Measurements from ENCODE around the gene ZFP91.

ZFP91 gene

DNA sequence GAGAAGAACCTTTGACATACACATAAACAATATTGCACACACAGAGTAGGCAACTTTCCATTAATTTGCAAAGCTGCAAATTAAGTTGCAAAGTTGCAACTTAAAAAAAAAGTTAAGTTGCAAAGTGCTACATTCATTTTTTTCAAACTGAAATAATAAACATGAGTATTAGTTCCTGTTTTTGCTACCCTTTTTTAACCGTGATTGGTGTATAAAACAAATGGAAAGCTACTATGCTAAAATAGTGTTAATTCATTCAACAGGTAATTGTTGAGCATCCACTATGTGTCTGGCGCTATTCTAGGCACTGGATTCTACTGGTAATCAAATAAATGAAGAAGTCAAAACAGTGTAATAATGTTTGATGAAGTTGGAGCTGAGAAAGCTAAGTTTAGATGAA, 8.1 kb downstream of the ZFP91 start:
- Histone ChIP-seq H3K9ac (ENCODE audit: low read depth, low read length) (no peak overlapping the region), H3K4me1 (ENCODE audit: insufficient read depth, low read length) (no peaks in the 10 kb centered on the region), H3K27ac (ENCODE audit: low read depth, low read length) (no peak overlapping the region), H3K36me3 (ENCODE audit: insufficient read depth, low read length) (peaks cover 43% of the 10 kb centered on the region), H3K27me3 (ENCODE audit: insufficient read depth, low read length) (no peaks in the 10 kb centered on the region), H3K9me3 (ENCODE audit: insufficient read depth, low read depth, low read length) (no peaks in the 10 kb centered on the region), H3K4me3 (ENCODE audit: low read length) (no peak overlapping the region)
- WGBS: 95% methylated on average over 2 of the region's 2 CpGs

DNA sequence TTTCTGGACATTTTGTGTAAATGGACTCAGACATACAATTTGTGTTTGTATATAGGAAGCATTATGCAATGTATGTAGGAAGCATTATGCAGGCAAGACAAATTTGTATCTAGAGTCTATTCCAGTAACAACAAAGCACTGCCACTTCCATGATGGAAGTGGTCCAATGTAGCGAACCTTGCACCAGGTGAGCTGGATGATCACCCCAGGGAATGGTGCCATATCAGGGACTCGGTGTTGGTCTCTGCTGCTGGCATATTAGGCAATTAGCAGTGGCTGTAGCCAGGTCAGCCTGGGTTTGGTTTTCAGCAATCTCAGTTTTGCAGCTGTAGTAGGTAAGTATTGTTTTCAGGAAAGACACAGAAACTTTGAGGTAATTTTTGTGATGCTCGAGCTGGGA, 12.8 kb downstream of the ZFP91 start:
- Histone ChIP-seq H3K27ac (ENCODE audit: low read depth, low read length) (no peak overlapping the region), H3K9ac (ENCODE audit: low read depth, low read length) (no peak overlapping the region), H3K4me3 (ENCODE audit: low read length) (no peak overlapping the region), H3K9me3 (ENCODE audit: insufficient read depth, low read depth, low read length) (no peaks in the 10 kb centered on the region), H3K4me1 (ENCODE audit: insufficient read depth, low read length) (0 out of 2 replicates have a peak, but pooled peaks cover 2% of the 10 kb centered on the region), H3K27me3 (ENCODE audit: insufficient read depth, low read length) (no peaks in the 10 kb centered on the region), H3K36me3 (ENCODE audit: insufficient read depth, low read length) (peaks cover 29% of the 10 kb centered on the region)
- WGBS: 96% methylated on average over 3 of the region's 3 CpGs

DNA sequence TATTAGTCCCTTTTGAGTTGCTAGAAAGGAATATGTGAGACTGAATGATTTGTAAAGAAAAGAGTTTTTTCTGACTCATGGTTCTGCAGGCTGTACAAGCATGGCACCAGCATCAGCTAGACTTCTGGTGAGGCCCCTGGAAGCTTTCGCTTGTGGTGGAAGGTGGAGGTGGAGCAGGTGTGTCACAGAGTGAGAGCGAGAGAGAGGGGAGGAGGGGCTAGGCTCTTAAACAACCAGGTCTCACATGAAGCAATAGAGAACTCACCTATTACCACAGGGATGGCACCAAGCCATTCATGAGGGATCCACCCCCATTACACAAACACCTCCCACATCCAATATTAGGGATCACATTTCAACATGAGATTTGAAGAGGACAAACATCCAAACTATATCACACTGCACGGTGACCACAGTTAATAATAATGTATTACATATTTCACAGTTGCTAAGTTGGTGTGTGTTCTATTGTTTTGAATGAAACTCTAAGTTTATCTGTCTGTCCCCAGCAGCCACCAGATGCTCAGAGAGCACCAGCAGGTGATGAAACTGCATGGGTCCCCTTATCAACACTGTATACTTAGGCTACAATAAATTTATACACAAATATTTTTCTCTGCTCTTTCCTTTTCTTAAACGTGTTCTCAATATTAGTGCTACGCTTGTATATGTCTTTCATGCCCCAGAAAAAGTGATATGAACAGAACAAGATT, 14.1 kb downstream of the ZFP91 start:
- Histone ChIP-seq H3K4me1 (ENCODE audit: insufficient read depth, low read length) (0 out of 2 replicates have a peak, but pooled peaks cover 2% of the 10 kb centered on the region), H3K9me3 (ENCODE audit: insufficient read depth, low read depth, low read length) (no peaks in the 10 kb centered on the region), H3K9ac (ENCODE audit: low read depth, low read length) (no peak overlapping the region), H3K27me3 (ENCODE audit: insufficient read depth, low read length) (no peaks in the 10 kb centered on the region), H3K27ac (ENCODE audit: low read depth, low read length) (no peak overlapping the region), H3K36me3 (ENCODE audit: insufficient read depth, low read length) (peaks cover 16% of the 10 kb centered on the region), H3K4me3 (ENCODE audit: low read length) (no peak overlapping the region)
- 88% methylated on average over 3 of the region's 5 CpGs for WGBS

DNA sequence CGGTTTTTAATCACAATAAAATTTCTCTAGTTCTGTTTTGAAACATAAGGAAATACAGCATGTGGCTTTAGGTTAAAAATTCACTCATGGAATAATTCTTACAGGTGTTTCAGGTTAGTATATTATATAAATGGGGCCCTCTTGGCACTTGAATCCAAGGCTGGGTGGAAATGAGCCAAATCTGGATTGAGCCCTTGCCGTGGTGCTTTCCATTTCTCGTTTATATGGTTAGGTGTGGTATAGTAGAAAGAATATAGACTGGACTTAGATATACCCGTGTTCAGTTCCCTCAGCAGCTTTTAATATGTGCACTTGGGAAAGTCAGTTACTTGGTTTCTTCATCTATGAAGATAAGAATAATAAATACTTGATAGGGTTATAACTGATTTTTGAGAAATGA, 16.0 kb downstream of the ZFP91 start:
- Histone ChIP-seq H3K4me1 (ENCODE audit: insufficient read depth, low read length) (peaks cover 8% of the 10 kb centered on the region), H3K36me3 (ENCODE audit: insufficient read depth, low read length) (peaks cover 13% of the 10 kb centered on the region), H3K4me3 (ENCODE audit: low read length) (no peak overlapping the region), H3K9ac (ENCODE audit: low read depth, low read length) (no peak overlapping the region), H3K27ac (ENCODE audit: low read depth, low read length) (no peak overlapping the region), H3K9me3 (ENCODE audit: insufficient read depth, low read depth, low read length) (no peaks in the 10 kb centered on the region), H3K27me3 (ENCODE audit: insufficient read depth, low read length) (no peaks in the 10 kb centered on the region)
- 93% methylated on average over 3 of the region's 4 CpGs for WGBS

DNA sequence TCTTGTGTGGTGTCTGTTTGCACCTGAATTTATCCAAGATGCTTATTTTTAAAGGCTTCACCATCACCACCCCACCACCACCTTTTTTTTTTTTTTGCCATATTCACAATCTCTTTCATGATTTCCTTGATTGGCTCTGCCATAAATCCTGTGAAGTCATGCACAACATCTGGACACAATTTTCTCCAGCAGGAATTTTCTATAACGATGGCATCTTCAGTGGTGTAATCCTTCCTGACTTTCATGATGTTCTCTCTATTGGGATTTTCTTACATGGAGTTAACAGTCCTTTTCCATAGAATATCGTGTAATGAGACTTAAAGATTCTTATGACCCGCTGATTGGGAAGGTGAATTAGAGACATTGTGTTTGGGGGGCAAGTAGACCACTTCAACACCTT, 17.8 kb downstream of the ZFP91 start:
- H3K4me3 ChIP-seq (ENCODE audit: low read length): no peak overlapping the region
- H3K27ac ChIP-seq (ENCODE audit: low read depth, low read length): no peak overlapping the region
- WGBS: 94% methylated on average over 3 of the region's 3 CpGs
- H3K36me3 ChIP-seq (ENCODE audit: insufficient read depth, low read length): peaks cover 12% of the 10 kb centered on the region
- H3K9me3 ChIP-seq (ENCODE audit: insufficient read depth, low read depth, low read length): no peaks in the 10 kb centered on the region
- peaks cover 26% of the 10 kb centered on the region for H3K4me1 ChIP-seq (ENCODE audit: insufficient read depth, low read length)
- H3K9ac ChIP-seq (ENCODE audit: low read depth, low read length): no peak overlapping the region
- H3K27me3 ChIP-seq (ENCODE audit: insufficient read depth, low read length): no peaks in the 10 kb centered on the region

DNA sequence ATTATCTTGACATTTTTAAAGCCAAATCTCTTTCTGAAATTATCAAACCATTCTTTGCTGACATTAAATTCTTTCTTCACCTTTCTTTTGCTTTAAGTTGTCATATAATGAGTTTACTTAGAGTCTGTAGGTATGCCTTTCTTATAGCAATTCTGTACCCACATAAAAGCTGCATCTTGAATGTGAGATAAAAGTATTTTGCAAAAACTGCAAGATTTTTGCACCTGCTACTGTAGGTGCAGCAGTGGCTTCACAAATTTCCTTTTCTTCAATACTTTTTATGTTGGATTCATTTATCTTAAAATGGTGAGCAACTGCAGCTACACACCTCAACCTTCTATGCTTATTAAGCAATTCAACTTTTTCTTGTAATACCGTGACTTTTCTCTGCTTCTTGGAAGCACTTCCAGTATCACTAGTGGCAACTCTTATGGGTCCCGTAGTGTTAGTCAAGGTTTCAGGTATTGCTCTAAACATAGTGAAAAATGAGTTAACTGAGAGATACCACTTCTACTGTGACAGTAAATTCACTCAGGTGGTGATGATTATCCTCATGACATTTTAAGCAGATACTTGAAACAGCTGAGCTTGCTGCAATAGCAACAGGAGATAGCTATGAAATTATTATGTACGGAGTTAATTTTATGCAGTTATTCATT, 18.8 kb downstream of the ZFP91 start:
- Histone ChIP-seq H3K4me3 (ENCODE audit: low read length) (no peak overlapping the region), H3K9ac (ENCODE audit: low read depth, low read length) (no peak overlapping the region), H3K27ac (ENCODE audit: low read depth, low read length) (no peak overlapping the region), H3K27me3 (ENCODE audit: insufficient read depth, low read length) (no peaks in the 10 kb centered on the region), H3K36me3 (ENCODE audit: insufficient read depth, low read length) (peaks cover 6% of the 10 kb centered on the region), H3K9me3 (ENCODE audit: insufficient read depth, low read depth, low read length) (no peaks in the 10 kb centered on the region), H3K4me1 (ENCODE audit: insufficient read depth, low read length) (peaks cover 24% of the 10 kb centered on the region)
- 98% methylated on average over 3 of the region's 3 CpGs for WGBS

DNA sequence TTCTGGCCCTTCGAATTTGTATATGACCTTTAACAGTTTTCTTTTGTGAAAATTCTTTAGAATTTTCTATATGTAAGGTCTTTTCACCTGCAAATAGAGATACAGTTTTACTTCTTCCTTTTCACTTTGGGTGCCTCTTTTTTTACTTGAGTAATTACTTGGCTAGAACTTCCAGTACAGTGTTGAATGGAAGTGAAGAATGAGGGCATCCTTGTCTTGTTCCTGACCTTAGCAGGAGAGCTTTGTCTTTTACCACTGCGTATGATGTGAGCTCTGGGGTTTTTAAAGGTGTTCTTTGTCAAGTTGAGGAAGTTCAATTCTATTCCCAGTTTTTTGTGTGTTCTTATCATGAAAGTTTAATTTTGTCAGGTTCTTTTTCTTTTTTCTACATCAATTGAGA, 21.6 kb downstream of the ZFP91 start:
- WGBS: 80% methylated on average over 1 of the region's 2 CpGs
- Histone ChIP-seq H3K27me3 (ENCODE audit: insufficient read depth, low read length) (no peaks in the 10 kb centered on the region), H3K36me3 (ENCODE audit: insufficient read depth, low read length) (no peaks in the 10 kb centered on the region), H3K9me3 (ENCODE audit: insufficient read depth, low read depth, low read length) (no peaks in the 10 kb centered on the region), H3K9ac (ENCODE audit: low read depth, low read length) (no peak overlapping the region), H3K4me1 (ENCODE audit: insufficient read depth, low read length) (peaks cover 29% of the 10 kb centered on the region), H3K4me3 (ENCODE audit: low read length) (no peak overlapping the region), H3K27ac (ENCODE audit: low read depth, low read length) (no peak overlapping the region)

DNA sequence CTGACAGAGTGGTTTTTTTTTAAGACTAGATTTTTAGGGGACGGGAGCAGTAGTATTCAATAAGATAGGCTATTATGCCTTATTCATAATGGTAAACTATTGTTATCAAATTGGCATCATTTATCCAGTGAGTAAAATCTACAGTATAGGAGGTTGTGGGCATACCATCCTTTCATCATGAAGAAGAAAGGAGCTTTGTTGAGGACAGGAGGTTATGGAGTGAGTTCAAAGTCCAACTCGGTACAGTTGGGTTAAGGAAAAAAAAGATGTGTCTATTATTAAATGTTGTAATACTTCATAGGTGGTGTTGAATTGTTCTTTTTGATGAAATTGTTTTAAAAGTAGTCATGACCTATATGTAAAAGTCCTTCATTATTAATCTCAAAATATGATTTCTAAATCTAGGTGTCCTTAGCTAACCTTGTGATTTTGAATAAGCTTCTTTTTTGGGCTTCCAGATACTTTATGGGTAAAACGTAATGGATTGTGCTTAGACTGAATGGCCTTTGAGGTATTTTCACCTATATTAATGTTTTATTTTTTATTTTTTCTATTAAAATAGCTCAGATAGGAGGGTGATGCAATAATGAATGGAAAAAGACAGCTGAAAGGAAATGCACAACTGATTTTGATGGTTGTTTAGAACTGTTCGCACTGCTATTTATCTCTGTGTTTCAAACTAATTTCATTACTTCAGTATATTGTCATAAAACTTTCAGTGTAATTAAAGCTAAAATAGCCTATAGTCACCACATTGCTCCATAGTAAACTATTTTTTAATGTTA, 28.3 kb downstream of the ZFP91 start:
- Histone ChIP-seq H3K9me3 (ENCODE audit: insufficient read depth, low read depth, low read length) (no peaks in the 10 kb centered on the region), H3K4me3 (ENCODE audit: low read length) (no peak overlapping the region), H3K9ac (ENCODE audit: low read depth, low read length) (no peak overlapping the region), H3K4me1 (ENCODE audit: insufficient read depth, low read length) (peaks cover 5% of the 10 kb centered on the region; the same call in 1 of the 2 replicates), H3K27ac (ENCODE audit: low read depth, low read length) (no peak overlapping the region), H3K27me3 (ENCODE audit: insufficient read depth, low read length) (no peaks in the 10 kb centered on the region), H3K36me3 (ENCODE audit: insufficient read depth, low read length) (peaks cover 32% of the 10 kb centered on the region)
- WGBS: 90% methylated on average over 4 of the region's 4 CpGs

DNA sequence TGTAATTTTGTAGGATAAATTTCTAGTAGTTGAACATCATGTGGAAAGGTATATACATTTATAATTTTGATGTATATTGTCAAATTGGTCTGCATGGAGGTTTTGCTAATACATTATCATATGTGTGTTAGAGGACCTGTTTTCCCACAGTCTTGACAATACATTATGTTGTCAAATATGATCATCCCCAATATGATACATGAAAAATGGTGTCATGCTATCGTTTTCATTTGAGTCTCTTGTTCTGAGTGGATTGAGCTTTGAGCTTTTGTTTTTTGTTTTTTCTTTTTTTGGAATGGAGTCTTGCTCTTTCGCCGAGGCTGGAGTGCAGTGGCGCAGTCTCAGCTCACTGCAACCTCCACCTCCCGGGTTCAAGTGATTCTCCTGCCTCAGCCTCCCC, 29.5 kb downstream of the ZFP91 start:
- H3K27me3 ChIP-seq (ENCODE audit: insufficient read depth, low read length): no peaks in the 10 kb centered on the region
- no peak overlapping the region for H3K9ac ChIP-seq (ENCODE audit: low read depth, low read length)
- no peaks in the 10 kb centered on the region for H3K9me3 ChIP-seq (ENCODE audit: insufficient read depth, low read depth, low read length)
- 97% methylated on average over 5 of the region's 5 CpGs for WGBS
- no peak overlapping the region for H3K27ac ChIP-seq (ENCODE audit: low read depth, low read length)
- H3K4me3 ChIP-seq (ENCODE audit: low read length): no peak overlapping the region
- peaks cover 44% of the 10 kb centered on the region for H3K36me3 ChIP-seq (ENCODE audit: insufficient read depth, low read length)
- peaks cover 5% of the 10 kb centered on the region; the same call in 1 of the 2 replicates for H3K4me1 ChIP-seq (ENCODE audit: insufficient read depth, low read length)

DNA sequence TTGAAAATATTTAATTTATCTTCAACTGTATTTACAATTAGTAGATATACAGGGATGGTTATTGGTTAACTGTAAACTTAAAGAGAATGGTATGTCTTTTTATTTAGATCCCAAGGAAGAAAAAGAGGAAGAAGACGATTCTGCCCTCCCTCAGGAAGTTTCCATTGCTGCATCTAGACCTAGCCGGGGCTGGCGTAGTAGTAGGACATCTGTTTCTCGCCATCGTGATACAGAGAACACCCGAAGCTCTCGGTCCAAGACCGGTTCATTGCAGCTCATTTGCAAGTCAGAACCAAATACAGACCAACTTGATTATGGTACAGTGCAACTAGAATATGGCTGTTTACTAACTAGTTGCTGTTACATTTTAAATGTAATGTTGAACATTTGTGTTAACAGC, 30.9 kb downstream of the ZFP91 start:
- no peak overlapping the region for H3K9ac ChIP-seq (ENCODE audit: low read depth, low read length)
- 96% methylated on average over 8 of the region's 8 CpGs for WGBS
- no peak overlapping the region for H3K27ac ChIP-seq (ENCODE audit: low read depth, low read length)
- peaks cover 5% of the 10 kb centered on the region; the same call in 1 of the 2 replicates for H3K4me1 ChIP-seq (ENCODE audit: insufficient read depth, low read length)
- H3K9me3 ChIP-seq (ENCODE audit: insufficient read depth, low read depth, low read length): no peaks in the 10 kb centered on the region
- H3K4me3 ChIP-seq (ENCODE audit: low read length): no peak overlapping the region
- H3K27me3 ChIP-seq (ENCODE audit: insufficient read depth, low read length): no peaks in the 10 kb centered on the region
- peaks cover 58% of the 10 kb centered on the region for H3K36me3 ChIP-seq (ENCODE audit: insufficient read depth, low read length)

DNA sequence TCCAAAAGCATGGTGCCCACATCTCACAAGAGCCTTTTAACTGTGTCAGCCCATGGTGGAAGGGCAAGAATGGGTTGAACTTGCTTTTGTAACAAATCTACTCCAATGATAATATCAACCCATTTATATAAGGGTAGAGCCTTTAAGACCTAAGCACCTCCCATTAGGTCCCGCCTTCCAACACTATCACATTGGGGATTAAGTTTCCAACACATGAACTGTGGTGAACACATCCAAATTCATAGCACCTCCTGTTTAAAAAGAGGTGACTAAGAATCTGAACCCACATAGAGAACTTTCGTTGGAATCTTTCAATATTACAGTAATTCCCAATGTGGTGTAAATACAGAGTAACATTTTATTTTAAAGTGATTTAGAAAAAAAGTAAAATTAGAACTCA, 34.4 kb downstream of the ZFP91 start:
- WGBS: 93% methylated on average over 2 of the region's 2 CpGs
- Histone ChIP-seq H3K27me3 (ENCODE audit: insufficient read depth, low read length) (no peaks in the 10 kb centered on the region), H3K27ac (ENCODE audit: low read depth, low read length) (no peak overlapping the region), H3K4me3 (ENCODE audit: low read length) (no peak overlapping the region), H3K9me3 (ENCODE audit: insufficient read depth, low read depth, low read length) (no peaks in the 10 kb centered on the region), H3K4me1 (ENCODE audit: insufficient read depth, low read length) (no peaks in the 10 kb centered on the region), H3K9ac (ENCODE audit: low read depth, low read length) (no peak overlapping the region), H3K36me3 (ENCODE audit: insufficient read depth, low read length) (peaks cover 93% of the 10 kb centered on the region)
